HG03103 (cell line): ENCODE measurements around the gene CXCL12.

Experiments
- ATAC-seq: cut with Tn5 transposase; IDR thresholded peaks from one replicate; pipeline ENCODE4 v1.9.1; 2021; ENCODE audit warnings: low read depth; ENCODE audit not compliant: unreplicated experiment

The CXCL12 gene

GRCh38 chr10:44400541-44400940, 15.6 kb upstream of the CXCL12 start:
- ATAC-seq = no peak

DNA sequence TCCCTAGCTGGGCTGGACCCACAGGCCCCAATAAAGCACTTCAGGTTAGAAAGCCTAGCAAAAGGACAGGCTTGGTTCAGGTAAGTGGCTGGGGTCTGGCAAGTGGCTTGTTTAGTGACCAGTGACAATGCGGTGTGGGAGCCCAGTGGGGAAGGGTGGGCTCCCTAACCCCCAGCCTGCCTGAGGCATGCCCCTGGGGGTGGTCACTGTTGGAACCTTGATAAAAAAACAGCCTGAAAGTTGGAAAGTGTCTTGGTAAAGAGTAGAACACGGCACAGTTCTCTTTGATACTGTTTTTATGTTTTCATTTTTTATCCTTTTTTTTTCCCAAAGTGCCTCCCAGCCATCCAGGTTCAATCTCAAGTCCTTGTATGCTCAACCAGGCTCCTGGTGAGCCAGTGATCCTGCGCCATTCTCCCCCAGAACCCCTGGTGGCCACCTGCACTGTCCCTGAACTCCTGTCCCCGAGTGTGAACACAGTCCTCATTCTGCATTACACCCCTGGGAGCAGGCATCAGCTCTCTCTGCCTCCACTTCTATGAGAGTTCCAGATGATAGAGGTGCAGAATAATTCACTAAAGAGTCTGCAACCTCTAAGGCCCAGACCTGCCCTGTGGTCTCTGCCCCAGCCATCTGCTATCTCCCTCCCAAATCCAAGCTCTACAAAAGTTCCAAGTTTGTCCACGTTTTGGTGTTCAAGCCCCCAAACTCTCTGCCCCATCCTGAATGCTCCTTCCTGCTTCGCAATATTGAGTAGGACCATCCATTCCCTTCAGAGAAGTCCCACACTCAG, 15.0 kb upstream of the CXCL12 start:
- no peak for ATAC-seq

GRCh38 chr10:44398747-44399658, 14.1 kb upstream of the CXCL12 start:
- ATAC-seq = no peak

- no peak for ATAC-seq
Measured at GRCh38 chr10:44398271-44398670, 13.4 kb upstream of the CXCL12 start.

- no peak for ATAC-seq
Measured at GRCh38 chr10:44397476-44398225, 12.8 kb upstream of the CXCL12 start.

DNA sequence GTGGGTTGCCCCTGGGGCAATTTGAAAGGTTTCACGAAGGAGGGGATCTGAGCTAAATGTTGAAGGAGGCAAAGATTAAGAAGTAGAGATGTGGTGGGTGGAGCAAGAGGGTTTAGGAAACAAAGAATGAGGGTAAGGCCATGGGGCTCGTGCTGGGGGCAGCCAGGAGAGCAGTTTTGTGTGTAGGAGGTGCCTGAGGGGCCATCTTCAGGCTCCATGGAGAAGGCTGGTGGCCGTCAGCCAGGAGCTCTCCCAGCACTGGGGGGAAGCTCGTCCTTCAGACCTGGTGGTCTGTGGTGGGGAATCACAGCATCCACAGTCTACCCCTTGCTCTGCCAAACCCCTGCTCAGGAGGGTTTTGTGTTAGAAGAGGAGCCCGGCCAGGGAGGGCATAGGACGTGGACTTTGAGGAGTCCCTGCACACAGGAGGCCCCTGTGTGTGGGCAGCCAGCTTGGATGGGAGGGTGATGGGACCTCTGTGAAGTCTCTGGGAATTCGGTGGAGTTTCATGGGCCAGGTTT, 11.8 kb upstream of the CXCL12 start:
- ATAC-seq = no peak

GRCh38 chr10:44395902-44396670, 11.2 kb upstream of the CXCL12 start:
- ATAC-seq = no peak

GRCh38 chr10:44395396-44395795, 10.5 kb upstream of the CXCL12 start:
- no peak for ATAC-seq

GRCh38 chr10:44394696-44395381, 9.9 kb upstream of the CXCL12 start:
- no peak for ATAC-seq

- no peak for ATAC-seq
Measured at GRCh38 chr10:44393834-44394547, 9.1 kb upstream of the CXCL12 start.

DNA sequence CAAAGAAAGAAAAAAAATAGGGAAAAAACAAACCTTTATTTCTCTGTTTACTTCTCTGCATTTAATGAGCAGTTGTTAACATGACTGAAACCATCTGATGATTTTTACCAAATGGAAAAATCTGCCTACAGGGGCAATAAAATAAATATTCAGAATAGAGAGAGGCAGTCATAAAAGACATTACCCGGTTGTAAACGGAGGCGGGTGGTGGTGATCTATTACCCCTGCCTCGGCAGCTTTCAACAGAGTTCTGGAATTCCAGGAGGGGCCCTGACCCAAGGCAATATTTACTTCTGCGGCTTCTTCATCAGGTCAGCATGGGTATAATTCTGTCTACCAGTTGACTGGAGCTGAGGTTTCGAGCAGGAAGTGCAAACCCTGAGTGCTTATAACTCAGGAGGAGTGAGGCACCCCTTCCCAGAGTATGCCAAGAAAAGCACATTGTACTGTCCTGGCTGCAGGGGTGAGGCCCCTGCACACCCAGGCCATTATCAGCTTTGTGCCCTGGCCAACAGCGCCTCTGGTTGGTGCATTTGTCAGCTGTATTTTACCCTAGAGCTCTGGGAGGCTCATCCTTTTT, 8.2 kb upstream of the CXCL12 start:
- ATAC-seq = no peak

DNA sequence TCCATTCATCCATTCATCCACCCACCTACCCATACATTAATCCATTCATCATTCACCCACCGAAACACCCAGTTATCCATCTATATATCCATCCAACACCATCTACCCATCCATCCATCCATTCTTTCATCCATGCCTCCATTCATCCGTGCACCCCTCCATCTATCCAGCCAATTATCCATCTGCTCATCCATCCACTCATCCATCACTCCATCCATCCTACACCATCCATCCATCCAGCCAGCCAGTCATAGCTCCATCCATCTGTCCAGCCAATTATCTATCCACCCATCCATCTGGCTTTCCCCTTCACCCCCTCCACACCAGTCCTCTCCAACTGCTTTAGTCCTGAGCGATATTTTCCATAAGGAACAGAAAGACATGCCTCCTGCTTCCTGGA, 7.5 kb upstream of the CXCL12 start:
- no peak for ATAC-seq

DNA sequence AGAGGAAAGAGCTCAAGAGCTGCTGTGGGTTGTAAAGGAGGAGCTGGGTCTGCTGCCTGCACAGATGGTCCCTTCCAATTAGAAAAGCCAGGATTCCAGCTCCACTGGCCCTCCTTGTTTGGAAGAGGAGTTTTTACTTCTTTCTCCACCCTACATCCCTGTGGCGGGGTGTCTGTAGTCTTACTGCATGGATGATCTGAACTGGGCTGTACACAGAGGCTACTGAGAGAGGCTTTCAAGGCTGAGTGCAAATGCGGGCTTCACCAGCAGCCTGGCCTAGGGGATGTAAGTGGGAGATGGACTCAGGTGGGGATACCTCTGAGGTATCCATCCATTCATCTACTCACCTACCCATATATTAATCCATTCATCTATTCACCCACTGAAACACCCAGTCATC, 7.1 kb upstream of the CXCL12 start:
- no peak for ATAC-seq

DNA sequence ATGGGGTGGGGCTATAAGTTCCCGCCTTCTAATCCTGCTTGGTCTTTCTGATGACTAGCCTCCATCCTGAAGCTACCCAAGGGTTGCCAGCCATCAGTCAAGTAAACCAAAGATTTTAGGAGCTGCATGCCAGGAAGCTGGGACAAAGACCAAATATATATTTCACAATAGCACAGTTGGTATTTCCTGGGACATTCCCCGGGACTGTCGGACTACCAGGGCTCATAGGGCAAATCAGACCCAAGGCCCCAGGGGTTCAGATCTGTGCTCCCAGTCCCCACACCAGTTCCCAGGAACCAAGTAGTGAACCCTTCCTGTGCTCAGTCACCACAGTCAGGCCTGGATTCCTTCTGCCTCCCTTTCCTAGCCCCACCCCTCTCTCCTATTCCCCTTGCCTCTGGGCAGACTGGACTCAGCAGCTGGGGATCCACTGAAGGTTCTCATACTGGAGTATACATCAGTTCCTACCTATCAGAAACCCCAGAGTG, 5.7 kb upstream of the CXCL12 start:
- ATAC-seq = no peak

GRCh38 chr10:44389556-44389955, 4.7 kb upstream of the CXCL12 start:
- no peak for ATAC-seq

DNA sequence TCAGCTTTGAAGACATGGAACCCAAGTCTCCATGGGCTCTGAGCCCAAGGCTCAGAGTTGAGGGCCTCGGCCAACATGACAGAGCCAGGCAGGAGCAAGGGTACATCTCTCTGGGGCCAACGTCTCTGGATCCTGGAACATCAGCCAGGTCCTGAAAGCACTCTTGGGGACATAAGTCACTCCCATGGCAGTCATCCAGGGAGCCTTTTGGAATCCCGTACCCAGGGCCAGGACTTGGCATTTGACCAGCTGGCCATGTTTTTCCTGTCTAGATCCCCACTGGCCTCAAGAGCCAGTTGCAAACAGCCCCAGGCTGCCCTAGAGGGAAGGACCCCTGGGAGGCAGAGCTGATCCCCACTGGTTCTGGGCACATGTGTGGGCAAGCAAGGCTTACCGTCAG, 4.3 kb upstream of the CXCL12 start:
- no peak for ATAC-seq

- ATAC-seq = no peak
Measured at GRCh38 chr10:44388641-44389040, 3.7 kb upstream of the CXCL12 start.

DNA sequence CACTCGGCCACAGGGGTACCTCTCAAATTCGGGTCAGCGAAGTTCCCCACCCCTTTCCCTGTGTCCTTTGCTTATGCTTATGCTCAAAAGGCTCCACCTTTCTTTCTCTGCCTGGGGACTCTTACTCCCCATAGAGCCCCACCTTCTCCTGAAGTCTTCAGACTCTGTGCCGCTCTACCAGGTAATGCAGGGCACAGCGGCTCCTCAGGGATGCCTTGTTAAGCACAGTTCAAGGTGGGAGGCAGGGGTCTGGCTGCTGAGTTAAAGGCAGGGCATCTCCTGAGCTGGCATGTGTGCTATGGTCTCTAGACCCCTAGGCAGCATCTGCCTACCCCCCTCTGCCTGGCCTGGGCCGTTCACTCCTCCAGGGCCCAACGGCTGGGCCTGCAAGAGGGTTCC, 3.0 kb upstream of the CXCL12 start:
- no peak for ATAC-seq
